Superior temporal gyrus (tissue), 1 donor: ENCODE data around the gene ADAM19.

Experiments used
- DNase-seq: peaks from one replicate; pipeline ENCODE4 v3.0.0-alpha.2; 2016; ENCODE audit errors: extremely low spot score

Gene ADAM19

DNA sequence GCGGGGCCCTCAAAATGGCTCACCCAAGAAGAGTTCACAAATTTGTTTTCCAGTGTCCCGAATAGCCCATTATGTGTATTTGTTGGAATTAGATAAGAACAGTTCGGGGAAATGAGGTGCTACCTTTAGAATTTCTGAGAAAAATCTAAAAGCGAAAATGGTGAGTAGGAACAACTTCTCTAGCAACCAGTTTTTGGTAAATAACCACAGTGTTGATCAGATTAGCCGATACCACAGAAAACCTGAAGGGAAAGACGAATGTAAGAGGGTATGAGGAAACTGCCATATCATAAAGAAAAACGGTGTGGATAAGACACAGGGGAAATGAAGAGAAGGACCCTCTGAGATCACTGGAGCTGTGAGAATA, 31.0 kb downstream of the ADAM19 start:
- DNase-seq = no peak

DNA sequence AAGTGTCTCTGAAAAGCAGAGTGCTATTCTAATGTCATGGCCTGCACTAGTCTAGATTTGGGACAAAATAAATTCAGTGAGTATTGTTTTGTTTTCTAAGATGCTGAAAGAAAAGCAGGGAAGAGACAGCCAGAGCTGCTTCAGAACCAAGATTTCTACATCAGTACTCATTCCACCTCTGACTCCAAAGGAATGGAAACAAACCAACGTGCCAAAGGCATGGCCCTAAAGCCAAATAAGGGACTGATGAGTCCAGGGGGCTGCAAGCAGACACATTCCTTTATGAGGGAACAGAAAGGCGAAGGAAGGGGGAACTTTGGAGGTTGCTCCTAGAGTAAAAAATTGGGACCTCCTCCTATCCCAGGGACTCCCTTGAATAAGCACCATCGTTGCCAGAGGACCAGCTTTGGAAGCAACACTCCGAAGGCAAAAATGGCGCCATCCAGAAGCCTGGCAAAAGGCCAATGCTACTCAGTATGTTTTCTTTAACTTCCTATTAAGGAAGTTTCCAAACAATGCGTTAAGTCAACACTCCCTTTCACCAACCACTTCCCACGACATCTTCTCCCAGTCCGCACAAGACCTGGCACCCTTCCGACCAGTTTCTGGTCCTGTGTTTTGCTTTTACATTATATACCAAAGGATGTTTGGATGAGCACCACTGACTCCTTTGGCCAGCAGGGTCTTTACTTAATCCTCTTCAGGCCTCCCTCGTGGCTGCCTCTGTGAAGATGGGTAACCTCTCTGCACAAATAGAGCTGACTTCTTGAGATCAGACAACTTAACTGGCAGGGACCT, 31.6 kb downstream of the ADAM19 start:
- DNase-seq = no peak

DNA sequence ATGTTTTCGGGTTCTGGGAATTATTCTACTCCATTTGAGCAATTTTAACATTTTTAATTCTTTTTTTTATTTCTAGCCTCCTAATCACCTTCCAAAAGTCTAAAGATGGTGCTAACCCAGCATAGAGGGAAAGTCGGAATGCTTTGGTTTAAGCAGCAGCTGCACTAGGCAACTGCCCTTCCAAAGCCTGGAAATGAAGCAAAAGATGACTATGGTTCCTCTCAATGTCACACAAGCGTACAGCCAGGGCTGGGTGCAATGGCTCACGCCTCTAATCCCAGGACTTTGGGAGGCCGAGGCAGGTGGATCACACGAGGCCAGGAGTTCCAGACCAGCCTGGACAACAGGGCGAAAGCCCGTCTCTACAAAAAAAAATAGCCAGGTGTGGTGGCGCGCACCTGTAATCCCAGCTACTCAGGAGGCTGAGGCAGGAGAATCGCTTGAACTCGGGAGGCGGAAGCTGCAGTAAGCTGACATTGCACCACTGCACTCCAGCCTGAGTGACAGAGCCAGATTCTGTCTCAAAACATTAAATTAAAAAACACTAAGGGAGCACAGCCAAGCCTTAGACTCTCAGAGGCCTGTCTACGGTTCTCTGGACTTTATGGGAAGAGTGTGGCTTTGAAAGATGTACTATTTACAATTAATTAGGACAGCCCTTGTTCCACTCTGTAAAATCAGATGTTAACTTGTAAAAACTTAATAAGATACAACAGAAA, 33.1 kb downstream of the ADAM19 start:
- DNase-seq = no peak

DNA sequence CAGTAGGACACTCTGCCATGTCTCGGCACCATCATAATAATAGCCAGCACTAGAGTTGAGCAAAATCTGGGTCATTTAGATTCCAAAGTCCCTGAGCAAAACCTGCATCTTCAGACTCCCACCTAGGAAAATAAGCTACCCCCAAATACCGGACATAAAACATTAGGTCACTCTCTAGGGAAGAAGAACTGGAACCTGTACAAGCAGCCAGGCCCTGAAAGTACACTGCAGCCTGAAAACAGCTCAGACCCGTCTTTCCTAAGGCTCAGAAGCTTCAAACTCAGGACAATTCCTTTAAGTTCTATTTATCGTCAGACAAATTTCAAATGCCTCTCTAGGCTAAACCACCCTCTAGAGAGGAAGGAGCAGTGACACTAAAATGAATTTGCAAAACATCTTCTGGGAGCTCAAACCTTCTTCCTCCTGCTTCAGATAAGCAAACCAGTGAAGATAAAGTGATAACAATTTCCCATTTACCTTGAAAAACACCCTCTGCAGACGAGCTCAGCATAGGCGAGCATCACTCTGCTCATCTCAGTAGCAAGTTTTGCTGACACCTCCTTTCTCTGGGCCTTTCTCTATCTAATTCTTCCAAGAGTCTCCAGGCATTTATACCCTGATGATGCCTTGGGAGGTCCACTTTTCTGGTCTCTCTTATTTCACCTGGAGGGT, 34.0 kb downstream of the ADAM19 start:
- DNase-seq = peak; percentile 34

DNA sequence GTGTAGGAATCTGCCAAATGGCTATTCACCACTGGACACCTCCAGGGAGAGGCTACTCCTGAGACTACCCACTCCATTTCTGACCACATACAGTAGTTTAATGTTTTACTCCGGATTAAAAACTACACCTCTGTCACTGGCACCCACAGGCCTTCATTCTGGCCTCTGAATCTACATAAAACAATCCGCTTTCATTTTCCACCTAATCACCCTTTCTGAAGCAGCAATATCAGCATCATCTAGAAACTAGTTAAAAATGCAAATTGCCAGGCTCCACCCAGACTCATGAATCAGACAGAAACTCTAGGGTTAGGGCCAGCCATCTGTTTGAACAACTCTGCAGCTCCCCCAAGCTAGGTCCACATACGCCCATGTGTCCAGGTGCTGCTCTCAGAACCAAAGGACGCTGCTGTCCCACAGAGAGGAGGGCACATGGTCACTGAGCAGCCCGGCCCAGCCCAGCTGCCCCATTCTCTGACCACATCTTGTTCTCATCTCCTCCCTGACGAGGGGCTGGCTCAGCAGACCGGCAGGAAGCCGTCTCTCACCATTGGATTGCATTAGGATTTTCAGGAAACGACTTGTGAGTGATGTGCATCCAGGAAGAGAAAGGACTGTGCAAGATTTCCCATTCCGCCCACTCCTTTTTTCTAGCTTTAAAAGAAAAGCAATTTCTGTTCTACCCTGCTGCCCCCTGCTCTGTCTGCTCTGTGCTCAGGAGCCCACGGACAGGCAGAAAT, 34.7 kb downstream of the ADAM19 start:
- DNase-seq = peak; percentile 13

DNA sequence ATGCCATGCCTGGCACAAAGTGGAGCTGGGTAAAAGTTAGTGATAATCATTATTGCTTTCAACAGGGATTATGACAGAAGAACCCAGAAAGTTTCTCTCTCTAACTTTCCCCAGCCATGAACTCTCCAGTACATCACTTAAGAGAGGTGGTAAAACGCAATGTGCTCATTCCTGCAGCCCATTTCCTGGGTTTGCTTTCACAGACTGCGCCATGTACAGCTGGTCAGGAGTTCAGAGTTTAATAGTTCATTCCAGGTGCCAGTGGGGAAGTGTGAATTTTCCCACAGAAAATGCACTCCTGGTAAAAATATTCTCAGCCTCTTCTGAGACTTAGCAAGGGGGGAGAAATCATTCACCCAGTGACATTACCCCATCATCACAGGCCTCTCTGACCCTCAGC, 35.5 kb downstream of the ADAM19 start:
- DNase-seq = no peak

DNA sequence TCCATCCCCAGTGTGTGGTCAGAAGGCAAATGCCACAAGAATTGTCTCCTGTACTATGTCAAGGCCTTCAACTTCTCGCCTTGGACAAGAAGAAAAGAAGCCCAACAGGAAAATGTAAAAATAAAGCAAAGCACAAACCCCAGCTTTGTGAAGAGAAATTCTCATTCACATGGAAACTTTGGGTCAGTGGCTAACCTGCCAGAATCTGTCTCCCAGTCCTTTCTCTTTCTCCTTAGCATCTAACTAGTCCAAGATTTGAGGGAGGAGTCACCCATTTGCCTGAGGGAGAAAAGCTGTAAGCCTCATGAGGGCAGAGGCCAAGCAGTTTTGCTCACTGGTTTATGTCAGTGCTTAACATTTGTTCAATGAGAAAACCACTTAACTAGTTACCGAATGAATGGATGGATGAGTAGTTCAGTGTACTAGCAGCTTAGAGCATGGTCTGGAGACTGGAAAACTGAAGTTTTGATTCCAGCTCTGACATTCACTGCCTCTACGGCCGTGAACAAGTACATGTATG, 36.0 kb downstream of the ADAM19 start:
- DNase-seq = no peak

DNA sequence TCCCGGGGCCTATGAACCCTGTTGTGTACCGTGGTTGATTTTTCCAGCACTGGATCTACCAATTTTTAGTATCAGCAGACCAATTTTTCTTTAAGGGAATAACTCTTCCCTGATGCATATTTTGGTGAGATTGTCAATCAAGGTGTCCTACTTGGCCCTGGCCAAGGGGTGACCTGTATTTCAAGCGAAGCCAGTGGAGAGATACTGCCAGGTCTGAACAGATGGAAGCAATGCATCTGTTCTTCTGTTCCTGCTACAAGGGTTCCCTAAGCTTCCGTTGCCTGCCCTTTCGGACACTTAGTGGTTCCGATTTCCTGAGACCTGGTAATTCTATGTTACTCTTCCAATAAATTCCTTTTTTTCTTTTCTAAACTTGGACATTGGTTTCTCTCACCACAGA, 37.3 kb downstream of the ADAM19 start:
- no peak for DNase-seq

DNA sequence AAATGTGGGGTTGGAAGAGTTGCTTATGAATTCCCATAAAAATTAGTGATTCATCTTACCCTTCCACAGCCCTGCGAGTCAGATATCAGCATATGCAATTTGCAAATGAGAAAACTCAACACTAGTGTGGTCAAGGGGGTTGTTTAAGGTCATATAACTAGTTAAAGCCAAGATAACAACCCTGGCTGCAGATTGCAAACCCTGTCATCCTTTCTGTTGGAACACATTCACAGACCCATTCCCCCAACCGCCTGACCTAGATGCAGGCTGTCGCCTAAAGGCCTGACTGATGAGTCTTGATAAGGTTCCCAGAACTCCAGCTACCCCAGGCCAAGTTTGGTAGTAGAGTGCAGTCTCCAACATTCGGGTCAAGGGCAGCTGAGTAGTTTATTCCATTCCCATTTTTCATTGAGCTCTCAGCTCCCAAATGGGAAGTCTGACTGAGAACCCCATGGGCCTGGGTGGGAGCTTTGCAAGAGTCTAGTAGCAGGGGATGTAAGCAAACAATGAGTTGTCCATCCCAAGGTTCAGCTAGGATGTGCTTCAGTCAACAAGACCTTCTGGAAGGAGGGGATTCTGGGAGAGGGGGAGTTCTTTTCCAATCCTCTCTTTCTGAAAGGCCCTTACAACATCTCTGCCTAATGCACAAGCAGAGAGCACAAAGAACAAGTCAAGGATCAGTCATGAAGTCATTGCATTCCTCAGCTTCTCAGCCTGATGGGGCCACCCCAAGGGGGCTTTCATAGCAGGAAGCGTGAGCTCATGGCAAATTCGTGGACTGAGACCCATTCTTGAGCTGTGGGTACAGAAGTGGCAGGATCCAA, 40.3 kb downstream of the ADAM19 start:
- DNase-seq = no peak

DNA sequence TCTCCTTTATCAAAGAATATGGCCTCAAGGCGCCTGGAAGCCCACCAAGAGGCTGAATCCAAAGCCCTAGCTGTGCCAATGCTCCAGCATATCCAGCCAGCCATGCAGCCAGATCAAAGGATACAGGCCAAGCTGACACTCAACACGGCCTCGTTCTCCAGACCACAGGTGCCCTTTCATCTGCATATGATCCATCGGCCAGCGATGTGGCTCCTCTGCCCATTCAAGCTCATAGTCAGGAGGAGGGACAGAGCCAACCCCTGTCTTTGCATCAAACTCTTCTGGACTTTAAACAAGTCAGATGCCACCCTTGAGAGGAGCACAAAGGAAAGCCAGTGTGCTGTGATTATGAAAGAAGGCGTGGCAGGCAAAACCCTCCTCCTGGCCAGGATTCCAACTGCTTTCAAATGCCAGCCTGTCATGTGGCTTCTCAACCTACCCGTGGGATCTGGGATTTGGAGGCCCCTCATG, 42.5 kb downstream of the ADAM19 start:
- no peak for DNase-seq

DNA sequence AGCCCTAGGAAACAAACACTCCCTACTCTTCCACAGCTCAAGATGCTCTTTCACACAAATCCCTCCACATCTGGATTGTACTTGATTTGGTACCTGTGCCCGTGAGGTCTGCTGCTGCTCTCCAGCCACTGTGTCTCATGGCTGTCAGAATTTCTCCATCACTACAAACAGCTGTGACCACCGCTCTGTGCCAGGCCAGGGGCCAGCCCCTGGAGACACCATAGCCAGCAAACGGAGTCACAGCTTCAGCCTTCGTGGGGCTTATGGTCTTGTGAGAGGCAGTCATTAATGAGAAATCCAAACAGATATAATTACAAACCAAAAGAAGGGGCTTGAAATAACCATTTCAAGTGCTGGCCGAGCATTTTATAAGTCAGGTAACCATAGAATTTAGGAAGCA, 43.6 kb downstream of the ADAM19 start:
- no peak for DNase-seq

DNA sequence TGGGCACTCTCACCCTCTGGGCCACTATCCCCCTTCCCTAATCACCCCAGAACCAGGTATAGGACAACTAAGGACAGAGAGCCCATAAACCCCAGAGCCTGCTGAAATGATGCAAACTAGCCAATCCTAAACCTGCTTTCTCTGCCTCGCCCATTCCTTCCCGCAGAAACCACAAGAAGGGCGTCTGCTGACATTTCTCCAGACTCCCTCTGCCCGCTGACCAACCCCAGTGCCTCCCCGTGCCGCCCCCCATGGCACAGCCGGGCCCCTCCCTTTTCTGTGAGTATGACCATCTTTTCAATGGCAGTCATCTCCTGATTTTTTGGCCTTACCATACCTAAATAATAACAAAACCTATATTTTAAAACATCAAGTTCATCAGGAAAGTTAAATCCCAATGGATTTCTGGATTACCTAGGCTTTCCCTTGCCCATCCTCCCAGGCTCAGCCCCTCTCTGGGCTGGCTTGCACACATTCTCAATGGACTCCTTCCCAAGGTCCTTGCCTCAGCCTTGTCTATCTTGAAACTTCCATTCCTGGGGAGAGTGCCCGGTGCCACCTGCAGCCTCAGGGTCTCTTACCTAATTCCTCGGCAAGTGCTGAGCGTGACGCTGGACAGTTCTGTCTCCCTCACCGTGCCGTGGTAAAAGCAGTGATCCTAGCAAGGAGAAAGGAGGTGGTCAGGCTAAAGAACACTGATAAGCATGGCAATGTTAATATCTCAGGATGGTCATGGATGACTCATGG, 45.2 kb downstream of the ADAM19 start:
- no peak for DNase-seq

DNA sequence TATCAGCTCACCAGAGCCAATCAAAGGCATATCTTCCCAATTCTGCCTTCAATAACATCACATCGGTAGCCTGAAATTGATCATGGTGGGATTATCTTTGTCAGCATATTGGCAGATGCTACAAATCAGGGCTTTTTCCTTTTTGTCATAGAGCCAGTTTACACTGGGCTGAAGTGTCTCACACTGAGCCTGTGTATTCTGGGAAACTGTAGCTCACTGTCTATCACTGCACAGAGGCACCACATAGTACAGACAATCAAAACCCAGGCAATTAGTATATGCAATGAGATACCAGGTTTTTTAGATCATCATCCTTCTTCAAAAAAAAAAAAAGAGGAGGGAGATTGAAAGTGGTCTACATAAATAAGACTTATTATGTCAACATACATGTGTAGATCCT, 46.6 kb downstream of the ADAM19 start:
- no peak for DNase-seq

DNA sequence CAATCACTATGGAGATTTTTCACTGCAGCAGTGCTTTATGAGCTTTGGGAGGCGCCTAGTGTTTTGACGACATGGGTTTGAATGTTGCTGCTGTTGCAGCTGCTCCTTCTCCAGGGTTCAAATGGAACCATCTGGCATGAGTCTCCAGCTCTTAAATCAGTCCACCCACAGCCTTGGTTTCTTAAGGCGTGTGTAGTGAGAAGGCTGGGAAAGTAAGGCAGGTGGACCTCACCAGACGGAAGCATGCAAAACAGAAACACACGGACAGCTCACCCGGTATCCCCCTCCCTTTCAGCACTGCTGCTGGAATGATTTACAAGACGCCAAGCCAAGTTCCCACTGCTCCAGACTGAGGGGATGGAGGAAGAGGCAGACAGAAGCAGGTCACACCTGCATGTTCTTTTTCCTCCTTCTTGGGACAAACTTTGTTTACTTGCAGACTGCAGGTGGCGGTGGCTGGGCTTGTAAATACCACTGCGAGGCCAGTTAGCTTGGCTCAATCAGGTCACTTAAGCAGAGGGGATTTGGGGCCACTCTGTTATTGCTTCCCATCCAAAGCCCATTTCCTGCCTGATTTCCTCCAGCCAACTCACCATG, 47.4 kb downstream of the ADAM19 start:
- peak; percentile 35 for DNase-seq

DNA sequence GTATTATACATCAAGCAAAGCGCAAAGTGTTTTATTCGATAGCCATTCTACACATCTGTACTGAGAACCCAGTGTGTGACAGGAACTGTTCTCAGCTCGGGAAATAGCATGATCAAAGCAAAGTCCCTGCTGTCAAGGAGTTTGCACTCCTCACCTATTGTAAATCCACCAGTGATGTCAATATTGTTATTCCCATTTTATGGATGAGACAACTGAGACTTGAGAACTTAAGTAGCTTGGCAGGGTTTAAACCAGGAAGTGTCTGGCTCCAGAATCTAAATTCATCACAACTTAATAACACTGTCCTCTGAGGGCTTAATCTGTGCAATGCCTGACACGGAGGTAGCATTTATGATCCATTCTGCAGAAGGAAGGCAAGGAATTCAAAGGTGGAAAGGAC, 50.7 kb downstream of the ADAM19 start:
- DNase-seq = no peak

DNA sequence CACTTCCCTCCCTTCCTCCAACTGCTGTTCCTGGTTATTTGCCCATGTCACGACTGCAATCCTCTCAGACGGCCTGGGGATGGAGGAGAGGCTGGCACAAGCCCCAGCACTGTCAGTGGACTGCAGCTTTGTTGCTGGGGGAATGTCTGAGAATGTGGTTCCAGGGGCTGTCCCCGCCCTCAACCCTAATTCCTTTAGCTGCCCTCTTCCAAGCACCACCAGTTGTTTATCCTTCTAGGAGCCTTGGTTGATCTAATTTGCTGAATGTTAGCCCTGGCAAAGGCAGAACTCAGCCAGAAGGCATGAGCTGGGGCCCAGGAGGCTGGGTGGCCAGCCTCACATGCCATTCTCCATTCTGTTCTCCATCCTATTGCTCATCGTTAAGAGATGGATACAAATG, 51.6 kb downstream of the ADAM19 start:
- DNase-seq = no peak

DNA sequence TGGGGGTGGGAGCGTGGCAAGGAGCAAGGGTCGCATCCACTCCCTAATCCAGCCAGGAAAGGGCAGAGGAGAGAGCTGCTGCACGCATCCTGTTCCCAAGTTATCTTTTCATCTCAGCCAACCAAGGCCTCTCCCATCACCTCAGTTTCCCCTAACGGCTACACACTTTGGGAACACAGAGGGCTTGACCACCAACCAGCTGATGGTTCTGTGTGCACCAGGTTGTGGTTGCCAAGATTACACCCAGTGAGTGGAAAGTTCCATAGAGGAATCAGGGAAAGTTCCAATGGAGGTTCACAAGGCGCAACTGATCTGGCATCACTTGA, 53.9 kb downstream of the ADAM19 start:
- DNase-seq = no peak

DNA sequence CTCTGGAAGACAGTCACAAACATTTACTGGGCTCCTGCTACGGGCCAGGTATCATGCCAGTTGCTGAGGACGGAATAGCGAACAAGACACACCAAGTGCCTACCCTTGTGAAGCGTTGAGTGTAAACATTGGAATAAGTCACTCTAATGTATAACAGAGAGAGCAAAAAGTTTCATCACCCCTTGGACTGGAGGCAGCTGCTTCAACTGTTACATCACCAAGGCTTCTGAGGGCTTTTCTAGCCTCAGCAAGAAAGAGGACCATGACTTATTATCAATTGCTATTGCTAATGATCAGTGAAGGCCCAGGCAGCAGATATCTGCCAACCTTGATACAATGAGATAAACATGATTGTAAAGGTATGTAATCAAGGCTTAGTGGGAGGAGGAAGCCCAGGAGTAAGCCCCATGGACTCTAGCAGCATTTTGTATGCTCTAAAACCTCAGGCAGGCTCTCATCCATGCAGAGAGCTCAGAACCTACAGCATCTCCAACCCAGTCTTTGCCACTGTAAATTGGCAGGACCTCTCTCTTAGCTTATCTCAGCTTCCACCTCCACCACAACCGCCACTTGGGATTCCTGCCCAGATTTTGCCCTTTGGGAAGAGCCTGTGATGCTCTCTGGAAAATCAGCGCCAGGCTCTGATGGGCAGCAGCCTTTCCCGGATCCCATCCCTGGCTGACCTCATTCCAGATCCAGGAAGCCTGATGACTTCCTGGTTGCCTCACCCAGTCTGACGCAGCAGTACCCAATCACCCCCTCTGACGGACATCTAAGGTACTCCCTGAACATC, 54.5 kb downstream of the ADAM19 start:
- no peak for DNase-seq

DNA sequence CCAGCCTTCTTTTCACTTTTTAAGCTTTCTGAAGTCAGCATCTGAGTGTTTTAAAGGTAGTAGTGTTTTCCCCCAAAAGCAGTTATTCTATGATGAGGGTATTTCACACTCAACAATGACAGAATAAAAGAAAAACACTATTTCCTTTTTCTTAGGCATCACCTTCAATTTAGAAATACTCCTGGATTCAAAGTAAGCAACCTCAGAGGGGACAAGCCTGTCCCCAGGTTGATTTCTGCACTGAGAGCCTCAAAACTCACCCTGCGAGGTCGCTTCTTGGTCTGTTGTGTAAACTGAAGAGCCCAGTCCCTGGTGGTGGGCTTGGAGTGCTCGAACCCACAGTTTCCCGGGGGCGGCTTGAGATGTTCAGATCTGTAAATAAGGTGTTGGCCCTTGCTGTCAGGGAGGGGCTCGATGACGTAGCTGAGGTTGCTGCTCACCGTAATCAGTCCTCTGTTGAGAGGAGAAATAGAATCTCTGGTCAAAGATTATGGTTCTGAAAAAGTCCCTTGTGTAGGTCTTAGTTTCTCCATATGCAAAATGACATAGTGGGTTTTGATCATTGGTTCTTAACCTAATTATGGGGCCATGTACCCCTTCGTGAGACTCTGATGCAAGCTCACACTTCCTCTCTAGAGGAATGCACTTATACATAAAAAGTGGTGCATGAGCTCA, 55.9 kb downstream of the ADAM19 start:
- DNase-seq = no peak
